Uterus (tissue), 2 donors: ENCODE measurements around the gene PCSK7.

Source experiments
- POLR2A ChIP-seq, 2 donors: fragments of 450-650 bp; IDR thresholded peaks; one replicate each; pipeline ENCODE4 v1.6.1; 2016; ENCODE audit warnings: antibody characterized with exemption in 2 of 2, mild to moderate bottlenecking in 1 of 2, moderate library complexity in 1 of 2
- TF ChIP-seq, protein P1 (sequence below), 4 experiments: fragments of 200-600 bp in 2 of 4; fragments of 450-650 bp in 2 of 4; sonication (generic) in 2 of 4; IDR thresholded peaks; one replicate each; pipeline ENCODE4 v1.5.1; 2016 to 2019; ENCODE audit warnings: antibody characterized with exemption in 4 of 4, mild to moderate bottlenecking in 2 of 4, moderate library complexity in 1 of 4

DNA sequence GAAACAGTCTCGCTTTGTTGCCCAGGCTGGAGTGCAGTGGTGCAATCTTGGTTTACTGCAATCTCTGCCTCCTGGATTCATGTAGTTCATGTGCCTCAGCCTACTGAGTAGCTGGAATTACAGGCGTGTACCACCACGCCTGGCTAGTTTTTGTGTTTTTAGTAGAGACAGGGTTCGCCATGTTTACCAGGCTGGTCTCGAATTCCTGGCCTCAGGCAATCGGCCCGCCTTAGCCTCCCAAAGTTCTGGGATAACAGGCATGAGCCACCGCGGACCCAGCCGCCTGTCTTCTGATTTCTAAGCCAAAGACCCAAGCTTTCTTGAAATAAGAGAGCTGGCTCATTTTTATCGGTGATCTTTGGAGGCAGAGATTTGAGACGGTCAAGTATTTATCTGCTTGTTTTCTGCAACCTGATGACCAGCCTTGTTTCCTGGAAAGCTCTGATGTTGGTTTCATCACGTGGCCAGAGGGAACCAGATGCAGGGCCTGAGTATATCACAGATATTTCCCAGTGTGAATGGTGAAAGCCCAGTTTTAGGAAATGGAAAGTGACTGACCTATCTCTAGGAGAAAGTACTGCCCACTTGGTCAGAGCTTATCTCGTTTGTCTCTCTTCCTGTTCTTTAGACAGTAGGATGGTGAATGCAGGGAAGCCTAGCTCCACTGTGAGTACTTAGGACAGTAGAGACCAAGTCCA is 59.0 kb downstream of the PCSK7 start:
- TF ChIP-seq, protein P1, sequence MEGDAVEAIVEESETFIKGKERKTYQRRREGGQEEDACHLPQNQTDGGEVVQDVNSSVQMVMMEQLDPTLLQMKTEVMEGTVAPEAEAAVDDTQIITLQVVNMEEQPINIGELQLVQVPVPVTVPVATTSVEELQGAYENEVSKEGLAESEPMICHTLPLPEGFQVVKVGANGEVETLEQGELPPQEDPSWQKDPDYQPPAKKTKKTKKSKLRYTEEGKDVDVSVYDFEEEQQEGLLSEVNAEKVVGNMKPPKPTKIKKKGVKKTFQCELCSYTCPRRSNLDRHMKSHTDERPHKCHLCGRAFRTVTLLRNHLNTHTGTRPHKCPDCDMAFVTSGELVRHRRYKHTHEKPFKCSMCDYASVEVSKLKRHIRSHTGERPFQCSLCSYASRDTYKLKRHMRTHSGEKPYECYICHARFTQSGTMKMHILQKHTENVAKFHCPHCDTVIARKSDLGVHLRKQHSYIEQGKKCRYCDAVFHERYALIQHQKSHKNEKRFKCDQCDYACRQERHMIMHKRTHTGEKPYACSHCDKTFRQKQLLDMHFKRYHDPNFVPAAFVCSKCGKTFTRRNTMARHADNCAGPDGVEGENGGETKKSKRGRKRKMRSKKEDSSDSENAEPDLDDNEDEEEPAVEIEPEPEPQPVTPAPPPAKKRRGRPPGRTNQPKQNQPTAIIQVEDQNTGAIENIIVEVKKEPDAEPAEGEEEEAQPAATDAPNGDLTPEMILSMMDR (IDR thresholded peaks at IDR 0.05): no peak
- no peak for TF ChIP-seq POLR2A (IDR thresholded peaks at IDR 0.05)
